NCI-H1092 treated with DMSO at 0.1 percent for 48 hours (cell line): ENCODE data around the gene CARD9.

Experiments
- DNase-seq: peaks from one replicate; lab custom pipeline; 2025; lab: John Stamatoyannopoulos, UW

The CARD9 gene

DNA sequence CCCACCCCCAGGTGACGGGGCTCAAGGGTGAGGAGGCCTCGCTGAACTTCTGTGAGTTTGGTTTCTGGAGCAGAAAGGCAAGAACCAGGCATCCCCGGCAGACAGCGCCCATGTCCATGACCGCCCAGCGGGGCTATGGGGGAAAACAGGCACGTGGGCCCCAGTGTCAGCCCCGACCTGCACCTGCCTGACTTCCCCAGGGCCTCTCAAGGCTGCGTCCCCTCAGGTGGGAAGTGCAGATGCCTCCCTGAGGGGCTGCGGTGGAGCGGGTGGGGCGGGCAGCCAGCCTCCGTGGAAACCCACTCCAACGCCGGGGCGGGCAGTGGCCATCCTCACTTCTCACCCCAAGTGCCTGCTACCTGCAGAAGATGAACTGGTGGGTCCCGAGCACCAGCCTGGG lies 6.9 kb upstream of the CARD9 start:
- no peak for DNase-seq

DNA sequence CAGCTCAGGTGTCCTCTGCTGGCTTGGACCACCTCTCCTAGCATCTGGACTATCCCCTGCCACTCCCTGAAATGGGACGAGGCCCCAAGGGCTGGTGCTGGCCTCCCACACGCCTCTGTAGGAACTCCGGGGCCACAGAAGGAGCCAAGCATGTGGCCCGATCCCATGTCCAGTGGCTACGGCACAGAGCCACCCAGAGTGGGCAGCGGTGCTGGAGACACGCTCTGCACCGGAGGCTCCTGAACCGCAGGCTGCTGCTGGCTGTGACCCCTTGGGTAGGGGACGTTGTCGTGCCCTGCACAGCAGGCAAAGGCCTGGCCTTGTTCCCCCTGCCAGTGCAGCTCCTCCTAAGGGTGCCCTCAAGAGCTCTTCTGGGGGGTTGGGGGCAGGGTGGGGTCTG lies 6.4 kb upstream of the CARD9 start:
- DNase-seq, result no peak

DNA sequence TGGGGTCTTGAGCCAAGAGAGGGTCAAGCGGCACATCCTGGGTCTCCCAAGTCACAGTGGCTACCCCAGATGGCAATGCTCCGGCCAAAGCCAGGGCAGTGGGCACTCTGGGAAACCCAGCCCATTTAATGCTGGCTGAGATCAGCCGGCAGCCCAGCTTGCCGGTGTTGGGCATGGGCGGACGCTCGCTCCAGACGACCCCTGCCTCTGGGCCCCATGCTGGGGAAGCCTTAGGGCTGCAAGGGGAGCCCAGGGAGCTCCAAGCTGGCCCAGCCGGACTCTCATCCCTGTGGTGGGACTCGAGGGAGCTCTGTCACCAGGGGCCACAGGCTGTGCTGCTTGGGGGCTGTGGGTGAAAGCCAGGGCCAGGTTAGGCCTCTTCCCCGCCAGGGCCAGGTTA lies 5.9 kb upstream of the CARD9 start:
- DNase-seq, result no peak

DNA sequence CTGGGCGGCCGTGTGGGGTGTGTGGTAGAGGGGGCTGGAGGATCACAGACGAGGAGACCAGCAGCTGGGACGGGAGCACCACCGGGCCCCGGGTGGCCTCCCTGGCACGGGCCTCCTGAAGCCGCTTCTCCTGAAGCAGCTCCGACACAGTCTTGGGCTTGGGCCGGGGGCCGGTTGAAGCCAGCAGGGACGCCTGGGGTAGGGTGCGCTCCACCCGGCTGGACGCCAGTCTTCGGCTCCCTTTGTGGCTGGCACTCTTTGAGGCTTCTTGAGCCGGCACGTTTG lies 5.5 kb upstream of the CARD9 start:
- no peak for DNase-seq

DNA sequence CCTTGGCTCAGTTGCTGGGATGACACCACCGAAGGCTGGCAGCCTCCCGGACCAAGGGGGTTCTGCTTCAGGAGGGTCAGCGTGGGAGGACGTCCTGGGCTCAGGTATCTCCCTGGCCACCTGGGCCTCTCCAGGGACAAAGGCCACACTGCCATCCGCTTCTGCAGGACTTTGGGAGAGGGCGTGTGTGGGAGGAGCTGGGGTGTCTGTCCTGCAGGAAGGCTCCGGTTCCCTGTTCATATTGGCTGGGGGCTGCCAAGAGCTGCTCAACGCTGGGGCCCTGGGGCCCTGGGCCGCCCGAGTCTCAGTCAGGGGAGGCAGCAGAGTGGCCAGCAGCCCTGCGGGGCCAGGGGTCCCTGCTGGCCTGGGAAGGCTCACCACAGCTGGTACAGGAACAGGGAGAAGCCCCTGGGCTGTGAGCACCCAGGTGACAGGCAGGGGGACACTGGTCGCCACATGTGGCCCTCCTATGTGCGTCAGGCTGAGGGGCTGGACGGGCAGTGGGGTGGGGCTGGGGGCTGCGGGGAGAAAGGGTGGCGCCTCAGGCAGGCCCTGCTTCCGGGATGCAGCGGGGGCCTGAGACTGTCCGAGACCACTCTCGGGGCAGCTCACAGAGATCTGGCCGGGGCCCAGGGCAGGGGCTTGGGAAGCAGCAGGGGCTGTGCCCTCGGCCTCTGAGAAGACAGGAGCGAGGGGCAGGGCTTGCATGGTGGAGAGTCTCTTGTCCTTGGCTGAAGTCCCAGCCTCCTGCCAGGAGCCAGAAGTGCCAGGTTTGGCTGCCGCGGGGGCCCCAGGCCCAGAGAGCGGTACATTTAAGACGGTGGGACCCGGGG lies 4.9 kb upstream of the CARD9 start:
- DNase-seq, result no peak

DNA sequence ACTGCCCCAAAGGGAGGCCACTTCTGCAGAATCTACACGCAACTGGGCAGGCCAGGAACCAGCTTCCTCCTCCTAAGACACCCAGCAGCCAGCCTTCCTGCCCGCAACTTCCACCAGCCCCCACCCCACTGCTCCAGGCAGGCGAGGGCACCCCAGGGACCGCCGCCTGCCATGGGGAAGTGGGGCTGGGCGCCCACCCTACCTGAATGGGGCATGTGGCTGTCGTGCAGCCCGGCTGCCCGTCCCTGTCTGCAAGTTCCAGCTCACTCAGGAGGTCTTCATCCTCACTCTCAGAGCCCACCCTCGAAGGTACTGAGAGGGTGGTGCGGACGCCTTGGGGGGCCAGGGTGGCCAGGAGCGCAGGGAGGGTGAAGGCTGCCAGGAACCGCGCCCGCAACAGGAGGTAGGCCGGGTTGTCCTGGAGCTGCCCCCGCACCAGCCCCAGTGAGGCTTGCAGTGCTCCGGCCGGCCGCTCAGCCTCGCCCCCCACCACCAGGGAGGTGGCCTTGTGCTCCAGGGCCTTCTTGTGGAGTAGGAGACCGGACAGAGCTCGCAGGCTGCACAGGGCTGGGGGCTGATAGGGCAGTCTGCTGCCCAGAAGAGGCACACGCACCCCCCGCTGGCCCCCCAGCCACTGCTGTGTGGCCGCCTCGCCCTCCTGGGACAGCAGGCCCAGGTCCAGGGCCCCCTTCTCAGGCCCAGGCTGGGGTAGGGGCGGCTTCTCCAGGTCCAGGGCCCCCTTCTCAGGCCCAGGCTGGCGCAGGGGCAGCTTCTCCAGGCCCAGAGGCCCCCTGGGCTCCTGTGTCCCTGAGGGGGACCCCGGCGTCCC lies 4.1 kb upstream of the CARD9 start:
- DNase-seq, result no peak

DNA sequence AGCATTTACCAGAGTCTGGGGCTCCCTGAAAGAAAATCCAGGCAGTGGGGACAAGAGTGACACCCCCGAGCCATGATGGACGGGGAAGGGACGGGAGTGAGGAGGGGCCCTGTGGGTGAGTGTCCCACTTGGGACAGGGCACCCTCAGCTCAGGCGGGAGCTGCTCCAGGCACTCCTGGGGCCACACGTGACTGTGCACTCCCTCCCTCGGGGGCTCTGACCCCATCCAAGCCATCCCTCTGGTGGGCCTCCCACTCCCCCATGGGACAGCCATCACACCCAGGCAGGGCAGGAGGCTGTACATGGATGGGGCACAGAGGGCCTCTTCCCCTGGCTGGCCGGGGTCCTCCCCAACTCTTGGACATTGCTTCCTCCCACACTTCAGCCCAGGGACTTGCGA lies 3.0 kb upstream of the CARD9 start:
- DNase-seq, result no peak

DNA sequence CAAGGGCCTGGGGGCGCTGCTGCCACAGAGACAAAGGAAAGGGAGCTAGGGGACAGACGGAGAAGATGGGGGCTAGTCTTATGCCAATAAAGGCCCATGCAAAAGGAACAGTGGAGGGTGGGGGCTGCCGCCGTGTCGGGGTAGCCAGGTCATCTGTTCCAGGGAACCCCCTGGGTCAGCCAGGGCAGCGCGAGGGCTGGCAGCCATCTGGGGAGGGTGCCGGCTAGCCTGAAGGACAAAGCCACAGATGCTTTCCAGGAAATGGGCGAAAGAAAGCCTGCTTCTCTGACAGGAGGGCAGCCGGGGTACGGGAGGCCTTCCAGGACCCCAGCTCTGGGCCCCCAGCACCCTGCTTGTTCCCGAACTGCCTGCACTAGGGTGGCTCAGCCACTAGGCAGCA lies 1.6 kb upstream of the CARD9 start:
- no peak for DNase-seq

DNA sequence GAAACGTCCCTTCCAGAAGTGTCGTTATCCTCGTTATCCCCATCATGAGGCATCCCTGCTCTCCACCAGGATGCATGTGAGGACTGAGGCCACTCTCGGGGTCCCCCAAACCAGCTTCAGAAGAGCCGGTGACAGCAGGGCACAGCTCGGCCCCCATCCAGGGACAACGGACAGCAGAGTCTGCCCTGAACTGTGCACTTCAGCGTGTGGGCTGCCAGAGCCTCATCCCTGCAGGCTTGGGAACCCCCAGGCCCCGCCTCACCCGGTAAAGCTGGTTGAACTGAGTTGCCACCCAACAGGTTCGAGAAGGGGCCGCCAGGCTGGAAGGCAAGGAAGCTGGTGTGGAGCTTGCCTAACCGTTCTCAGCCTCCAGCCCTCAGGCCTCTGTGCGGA lies 710 bp upstream of the CARD9 start:
- DNase-seq, result no peak

DNA sequence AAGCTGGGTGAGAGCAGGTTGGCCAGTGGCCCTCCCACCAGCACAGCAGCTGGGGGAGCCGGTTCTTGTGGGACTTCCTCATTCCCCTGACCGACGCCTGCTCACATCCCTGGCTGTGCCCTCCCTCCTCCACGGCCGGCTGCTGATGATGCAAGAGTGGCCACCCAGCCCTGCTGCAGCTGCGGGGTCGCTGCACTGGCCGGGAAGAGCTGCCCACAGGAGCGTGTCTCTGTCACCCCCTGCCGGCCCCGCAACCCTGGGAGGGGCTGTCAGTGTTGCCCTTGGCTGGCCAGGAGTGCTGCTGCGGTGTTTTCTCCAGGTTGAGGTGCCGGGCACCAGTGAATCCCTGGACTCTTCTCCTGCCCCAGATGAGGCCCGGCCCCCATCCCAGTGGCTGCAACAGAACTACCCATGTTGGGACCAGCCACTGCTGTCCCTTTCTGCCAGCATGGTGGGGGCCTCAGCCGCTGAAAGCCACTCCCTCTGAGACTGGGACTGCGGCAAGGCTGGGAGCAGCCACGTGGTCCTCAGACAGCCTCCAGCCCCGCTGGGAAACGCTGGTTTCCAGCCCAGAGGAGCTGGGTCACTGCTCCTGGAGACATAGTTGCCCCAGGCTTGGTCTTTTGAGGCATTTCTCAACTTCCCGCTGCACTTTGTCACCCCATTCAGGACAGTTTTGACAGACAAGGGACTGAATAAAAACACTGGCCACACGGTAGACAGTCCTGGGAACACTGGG lies 739 bp downstream of the CARD9 start:
- DNase-seq, result no peak

DNA sequence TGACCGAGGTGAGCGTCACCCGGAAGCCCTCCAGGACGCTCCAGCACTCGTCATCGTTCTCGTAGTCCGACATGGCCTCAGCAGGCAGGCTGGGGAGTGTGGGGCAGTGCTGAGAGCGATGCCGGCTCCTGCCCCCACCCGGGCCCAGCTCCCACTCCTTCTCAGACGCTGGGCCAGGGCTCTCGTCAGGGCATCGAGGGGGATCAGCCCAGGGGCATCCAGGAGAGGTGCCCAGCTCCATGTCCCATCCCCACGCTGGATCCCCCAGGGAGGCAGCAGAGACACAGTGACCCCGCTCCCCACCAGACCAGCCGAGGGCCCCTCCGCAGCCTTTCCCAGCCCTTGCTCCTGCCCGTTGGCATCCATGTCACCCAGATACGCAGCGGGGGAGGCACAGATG lies 1.5 kb downstream of the CARD9 start:
- no peak for DNase-seq

DNA sequence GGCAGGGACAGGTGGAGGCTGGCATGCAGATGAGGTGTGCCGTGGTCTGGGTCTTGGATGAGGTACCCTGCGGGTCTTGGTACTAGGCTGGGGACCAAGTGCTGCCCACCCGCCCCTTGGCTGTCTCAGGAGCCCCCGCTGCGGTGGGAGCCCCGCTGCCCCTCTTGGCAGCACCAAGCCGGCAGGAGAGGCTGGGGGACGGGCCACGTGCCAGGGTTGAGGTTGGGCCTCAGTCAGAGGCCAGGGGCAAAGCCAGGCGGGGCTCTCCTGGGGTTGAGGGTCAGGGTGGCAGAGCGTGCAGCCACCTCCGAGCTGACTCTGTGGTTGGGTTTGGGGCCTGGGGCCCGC lies 2.0 kb downstream of the CARD9 start:
- no peak for DNase-seq

DNA sequence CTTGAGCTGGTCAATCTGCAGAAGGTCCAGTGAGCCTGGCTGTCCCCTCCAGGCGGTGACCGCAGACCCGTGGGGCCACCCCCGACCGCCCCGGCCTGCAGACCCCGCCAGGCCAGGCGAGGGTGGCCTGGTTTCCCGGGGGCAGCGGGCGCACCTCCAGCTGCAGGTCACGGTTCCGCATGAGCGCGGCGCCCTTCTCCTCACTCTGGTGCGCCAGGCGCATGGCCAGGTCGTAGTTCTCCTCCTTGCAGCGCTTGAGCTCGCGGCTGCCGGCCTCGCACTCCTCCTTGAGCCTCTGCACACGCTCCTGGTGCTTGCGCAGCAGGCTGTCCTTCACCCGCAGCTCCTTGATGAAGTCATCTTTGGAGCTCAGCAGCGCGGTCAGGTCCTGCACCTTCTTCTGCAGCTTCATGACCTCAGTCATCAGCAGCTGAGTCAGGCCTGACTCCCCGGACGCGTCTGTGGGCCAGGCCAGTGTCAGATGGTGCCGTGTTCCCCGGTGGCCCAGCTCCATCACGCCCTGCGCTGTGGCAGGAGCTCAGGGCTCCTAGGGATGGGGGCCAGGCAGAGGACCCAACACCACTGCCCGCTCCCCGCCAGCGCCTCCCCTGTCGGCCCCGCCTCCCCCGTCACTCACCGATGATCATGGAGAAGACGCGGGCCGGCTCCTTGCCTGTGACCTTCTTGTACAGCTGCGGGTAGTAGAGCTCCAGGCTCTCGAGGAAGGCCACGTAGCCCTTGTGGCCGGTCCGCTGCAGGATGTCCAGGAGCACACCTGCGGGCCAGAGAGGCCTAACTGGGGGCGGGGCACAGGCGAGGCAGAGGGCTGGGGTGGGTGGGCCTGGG lies 2.6 kb downstream of the CARD9 start:
- no peak for DNase-seq

DNA sequence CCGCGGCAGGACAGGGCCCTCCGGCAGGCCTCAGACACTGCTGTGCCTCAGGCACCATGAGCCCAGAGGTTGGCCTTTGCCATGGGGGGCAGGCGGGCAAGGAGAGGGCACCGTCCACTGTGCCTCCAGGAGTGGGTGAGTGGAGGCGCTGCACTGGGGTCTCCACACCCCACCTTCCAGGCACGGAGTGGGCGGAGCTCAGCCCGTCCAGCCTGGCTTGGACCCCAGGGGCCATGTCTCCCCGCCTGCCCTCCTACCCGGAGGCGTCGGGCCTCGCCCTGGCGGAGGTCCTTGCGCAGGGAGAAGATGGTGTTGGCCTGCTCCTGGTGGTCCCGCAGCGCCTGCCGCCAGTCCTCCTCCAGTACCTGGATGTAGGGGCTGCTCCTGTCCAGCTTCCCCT lies 3.4 kb downstream of the CARD9 start:
- DNase-seq, result no peak

DNA sequence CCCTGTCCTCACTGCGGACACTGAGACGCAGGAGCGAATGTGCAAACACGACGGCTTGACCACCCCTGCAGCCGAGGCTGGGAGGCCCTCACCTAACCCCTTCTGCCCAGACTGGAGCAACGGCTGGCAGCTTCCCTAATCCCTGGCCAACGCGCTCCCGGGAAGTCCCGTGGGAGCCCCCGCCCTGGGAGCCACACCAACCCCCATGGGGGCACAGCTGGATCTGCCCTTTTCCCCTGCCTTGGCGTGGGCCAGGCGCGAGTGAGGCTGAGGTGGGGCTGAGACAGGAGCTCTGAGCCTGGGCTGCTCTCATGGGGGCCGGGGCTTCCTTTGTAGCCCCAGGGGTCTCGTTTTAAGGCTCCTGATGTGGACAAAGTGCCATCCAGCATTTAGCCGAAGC lies 5.3 kb downstream of the CARD9 start:
- no peak for DNase-seq

DNA sequence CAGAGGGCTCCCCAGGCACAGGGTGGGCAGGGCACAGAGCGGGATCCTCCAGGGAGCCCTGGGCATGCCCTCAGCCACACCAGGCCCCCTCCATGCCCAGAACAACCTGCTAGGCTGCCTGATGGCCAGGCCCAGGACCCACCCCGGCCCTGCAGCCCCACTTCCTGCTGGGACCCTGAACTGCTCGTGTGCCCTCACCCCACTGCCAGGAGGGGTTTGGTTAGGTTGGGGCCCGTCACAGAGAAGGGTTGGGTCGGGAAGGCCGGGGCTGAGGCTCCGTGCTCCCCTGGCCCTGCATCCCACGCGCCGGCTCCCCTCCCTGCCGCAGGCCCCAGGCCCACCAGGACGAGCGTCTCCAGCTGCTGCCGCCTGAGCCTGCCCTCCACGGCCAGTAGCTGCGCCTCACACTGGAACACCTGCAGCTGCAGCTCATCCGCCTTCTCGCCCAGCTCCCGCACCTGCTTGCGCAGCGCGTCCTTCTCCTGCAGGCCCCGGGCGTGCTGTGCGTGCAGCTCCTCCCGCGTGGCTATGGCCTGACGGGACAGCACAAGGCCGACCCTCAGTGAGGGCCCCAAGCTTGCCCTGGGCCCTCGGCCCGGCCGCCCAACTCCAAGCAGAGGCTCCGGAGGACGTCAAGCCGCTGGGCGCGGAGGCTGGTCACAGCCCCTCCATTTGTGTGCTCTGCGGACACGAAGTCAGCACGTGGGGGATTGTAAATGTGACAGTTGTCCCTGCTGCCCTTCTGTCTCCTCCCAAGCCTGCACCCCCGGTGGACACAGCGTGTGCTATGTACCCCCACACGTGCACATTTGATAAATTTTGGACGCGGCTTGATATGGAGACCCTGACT lies 5.9 kb downstream of the CARD9 start:
- no peak for DNase-seq

DNA sequence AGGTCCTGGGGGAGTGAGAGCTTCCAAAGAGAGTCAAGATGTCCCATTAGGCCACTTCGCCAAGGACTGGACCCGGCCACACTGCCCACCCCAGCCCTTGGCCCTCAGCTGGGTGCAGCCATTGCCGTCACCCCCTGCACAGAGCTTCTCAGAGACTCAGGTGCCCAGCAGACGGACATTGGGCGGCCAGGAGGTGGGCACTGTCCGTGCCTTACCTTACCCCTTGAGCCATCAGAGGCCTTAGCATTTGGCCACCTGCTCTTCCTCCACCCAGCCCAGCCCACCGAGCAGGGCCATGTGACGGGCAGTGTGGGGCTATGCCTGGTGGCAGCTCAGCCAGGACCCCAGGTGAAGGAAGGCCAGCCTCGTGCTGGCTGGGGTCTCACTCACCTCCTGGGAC lies 6.6 kb downstream of the CARD9 start:
- no peak for DNase-seq

DNA sequence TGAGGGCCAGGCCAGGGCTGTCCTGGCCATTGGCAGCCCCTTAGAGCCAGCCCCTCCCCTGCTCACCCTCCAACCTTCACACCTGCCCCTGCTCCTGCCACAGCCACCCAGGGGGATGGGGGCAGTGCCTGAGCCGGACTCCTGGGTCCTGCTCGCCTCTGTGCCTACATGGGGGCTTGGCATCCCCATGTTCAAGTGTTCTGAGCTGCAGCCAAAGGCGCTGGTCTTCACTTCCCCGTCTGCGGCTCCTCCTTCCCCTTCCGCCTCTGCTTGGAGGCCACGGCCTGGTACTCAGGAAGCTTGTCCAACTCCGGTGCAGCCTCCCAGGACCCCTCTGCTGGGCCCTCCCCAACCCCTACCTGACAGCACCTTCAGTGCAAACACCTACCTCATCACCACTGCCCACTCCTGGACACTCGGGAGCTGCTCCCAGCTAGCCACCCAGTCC lies 7.7 kb downstream of the CARD9 start:
- DNase-seq, result no peak

DNA sequence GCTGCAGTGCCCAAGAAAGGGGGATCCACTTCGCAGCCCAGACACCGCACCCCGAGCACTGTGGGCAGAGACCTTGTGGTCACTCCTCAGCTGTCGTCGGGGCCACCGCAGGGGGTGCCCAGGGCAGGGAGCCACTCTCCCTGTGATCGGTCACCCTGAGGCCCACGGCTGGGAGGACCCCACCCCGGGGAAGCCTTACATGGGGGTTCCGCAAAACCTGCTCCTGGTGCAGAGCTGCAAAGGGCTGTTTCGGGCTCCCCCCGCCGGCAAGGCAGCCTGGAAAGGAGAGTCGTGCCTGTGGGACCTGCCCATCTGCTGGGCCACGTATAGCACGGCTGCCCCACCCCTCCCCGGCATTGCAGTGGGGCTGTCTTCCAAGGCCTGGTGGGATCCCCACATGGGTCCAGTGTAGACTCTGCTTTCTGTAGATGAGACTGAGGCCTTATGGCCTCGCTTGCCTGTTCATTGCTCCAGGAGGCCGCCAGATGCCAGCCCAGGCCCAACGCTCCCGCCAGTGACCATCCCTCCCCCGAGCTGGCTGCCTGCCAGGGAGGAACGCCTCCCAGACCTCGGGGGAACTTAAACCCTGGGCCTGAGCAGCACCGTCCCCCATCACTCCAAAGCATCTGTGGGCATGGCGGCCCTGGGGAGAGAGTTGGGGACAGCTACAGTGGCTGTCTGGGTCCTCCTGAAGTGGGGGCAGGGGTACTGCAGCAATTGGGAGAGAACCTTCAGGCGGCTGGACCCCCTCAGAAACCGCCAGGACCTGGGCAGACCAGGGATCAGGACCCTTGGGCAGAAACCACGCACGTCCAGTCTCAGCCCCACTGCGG lies 8.3 kb downstream of the CARD9 start:
- no peak for DNase-seq
